HG02943 (cell line): ENCODE measurements around the gene DDX47.

Source experiments
- ATAC-seq: cut with Tn5 transposase; IDR thresholded peaks from one replicate; pipeline ENCODE4 v1.9.1; 2021; ENCODE audit warnings: mild to moderate bottlenecking, low read depth, moderate library complexity; ENCODE audit not compliant: unreplicated experiment

DDX47 gene

DNA sequence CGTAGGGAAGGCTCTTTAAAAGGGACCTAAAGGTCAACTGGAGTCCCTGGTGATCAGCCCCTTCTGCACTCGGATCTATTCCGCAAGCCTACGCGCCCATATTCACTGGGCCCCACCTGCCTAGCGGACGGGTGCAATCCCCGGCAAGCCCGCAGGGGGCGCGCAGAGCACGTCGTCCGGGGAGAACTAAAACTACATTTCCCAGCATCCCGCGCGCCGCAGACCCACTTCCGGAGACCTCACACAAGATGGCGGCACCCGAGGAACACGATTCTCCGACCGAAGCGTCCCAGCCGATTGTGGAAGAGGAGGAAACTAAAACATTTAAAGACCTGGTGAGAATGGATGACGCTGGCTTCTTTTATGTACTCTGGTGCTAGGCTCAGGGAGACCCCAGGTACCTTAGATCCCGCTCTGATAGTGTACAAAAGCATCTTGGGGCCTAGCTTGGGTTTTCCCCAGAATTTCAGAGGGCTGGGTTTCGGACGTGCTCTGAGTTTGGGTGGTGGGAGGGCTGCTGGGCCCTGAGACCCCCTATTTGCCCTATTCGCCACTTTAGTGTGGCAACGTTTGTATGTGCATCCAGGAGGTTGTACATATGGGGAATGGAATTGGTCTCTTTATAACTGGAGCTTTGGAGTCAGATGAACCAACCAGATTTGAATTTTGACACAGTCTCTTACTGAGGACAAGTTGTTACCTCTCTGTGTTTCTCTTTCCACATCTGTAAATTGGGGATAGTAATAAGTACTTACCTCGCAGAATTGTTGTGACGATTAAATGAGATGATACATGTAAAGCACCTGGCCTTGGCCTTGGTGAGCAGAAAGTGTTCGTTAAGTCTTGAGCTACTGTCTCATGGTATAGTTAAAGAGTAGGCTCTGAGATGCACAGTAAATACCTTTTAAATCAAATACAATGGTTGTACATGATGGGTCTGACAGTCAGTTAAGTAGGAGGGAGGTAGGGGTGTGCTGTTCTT, at the start of gene DDX47:
TSS of gene DDX47 (plus strand) at position 227 of the 982 bp plus-strand sequence. CDS start at position 249, 22 bp downstream.
- peak; percentile 65 for ATAC-seq

DNA sequence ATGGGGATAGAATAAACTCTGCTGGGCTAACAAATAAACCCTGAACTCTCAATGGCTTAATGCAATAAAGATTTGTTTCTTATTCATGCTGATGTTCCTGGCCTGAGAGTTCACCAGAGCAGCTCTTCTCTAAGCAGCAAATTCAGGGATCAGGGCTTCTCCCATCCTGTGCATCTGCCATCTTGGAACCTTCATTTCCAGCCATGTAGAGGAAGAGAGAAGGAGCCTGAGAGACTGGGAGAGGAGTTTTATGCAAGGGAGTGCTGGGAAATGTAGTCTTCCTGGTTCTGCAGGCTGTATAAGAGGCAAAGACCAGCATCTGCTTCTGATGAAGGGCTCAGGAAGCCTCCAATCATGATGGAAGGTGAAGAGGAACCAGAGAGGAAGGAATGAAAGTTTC, 48.3 kb upstream of the DDX47 start:
- ATAC-seq: no peak

- ATAC-seq: no peak
Measured at GRCh38 chr12:12770262-12770661, 42.9 kb upstream of the DDX47 start.

DNA sequence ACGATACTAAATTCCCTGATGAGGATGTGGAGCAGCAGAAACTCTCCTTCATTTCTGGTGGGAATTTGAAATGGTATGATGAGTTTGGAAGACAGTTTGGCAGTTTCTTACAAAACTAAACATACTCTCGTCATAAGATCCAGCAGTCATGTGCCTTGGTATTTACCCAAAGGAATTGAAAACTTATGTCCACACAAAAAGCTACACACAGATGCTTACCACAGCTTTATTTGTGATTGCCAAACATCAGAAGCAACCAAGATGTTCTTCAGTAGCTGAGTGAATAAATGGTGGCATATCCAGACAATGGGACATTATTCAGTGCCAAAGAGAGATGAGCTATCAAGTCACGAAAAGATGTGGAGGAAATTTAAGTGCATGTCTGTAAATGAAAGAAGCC, 38.4 kb upstream of the DDX47 start:
- ATAC-seq: no peak

- ATAC-seq: no peak
Measured at GRCh38 chr12:12776261-12776660, 36.9 kb upstream of the DDX47 start.

DNA sequence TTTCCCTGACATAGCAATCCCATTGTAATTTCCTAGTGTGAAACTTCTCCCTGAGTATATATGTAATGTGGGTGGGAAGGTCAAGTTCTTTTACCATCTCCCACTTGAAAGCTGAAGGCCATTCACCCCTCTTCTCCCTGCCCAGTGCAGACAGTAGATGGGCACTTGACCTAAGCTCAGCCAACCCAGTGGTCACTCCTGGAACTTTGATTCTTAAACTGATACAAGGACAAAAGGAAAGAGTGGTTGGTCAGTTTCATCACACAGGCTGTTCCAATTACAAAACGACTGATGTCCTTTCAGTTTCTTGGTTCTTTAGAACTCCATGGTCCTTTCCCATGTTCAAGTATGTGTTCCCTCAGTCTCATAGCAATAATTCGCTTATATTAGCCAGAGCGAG, 36.1 kb upstream of the DDX47 start:
- no peak for ATAC-seq

- no peak for ATAC-seq
Measured at GRCh38 chr12:12779007-12779406, 34.1 kb upstream of the DDX47 start.

GRCh38 chr12:12779529-12779928, 33.6 kb upstream of the DDX47 start:
- ATAC-seq: no peak

DNA sequence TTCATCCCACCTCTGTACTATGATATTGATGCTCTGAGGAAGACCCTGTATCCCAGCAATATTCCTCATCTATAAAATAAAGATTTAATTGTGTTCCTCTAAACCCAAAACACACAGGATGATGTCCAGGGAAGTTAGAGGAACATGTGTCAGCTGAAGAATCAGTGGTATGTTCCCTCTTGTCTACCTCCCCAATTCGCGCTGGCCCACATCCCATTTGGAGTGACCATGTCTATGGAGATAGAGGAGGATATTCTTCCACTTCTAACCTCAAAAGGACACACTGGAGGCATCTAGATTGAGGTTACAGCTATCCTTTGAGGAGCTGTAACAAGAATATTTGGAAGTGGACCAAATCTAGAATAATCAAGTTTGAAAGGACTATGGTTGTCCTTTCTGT, 29.0 kb upstream of the DDX47 start:
- ATAC-seq: no peak

GRCh38 chr12:12784911-12785814, 28.0 kb upstream of the DDX47 start, which contains the start of gene APOLD1:
Gene APOLD1 (plus strand): TSS chr12:12785659. CDS start chr12:12785692, 33 bp downstream.
- ATAC-seq: no peak

DNA sequence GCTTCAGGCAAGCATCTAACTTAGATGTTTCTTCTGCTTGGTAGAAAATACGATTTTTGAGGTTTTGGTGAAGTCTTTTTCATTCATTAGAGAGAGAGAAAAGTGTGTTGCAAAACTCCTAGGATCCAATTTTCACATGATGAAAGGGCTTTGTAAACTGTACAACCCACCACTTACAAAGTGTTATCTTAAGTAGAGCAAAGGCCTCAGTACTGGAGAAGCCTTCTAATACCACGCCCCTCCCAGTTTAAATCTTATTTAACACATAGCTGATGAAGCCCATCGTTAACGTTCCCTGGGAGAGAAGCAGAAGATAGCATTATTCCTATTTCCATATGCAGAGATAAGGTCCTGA, 26.8 kb upstream of the DDX47 start:
- ATAC-seq: no peak

GRCh38 chr12:12786706-12787601, 26.2 kb upstream of the DDX47 start:
- peak; percentile 74 for ATAC-seq

- ATAC-seq: no peak
Measured at GRCh38 chr12:12788131-12788530, 25.0 kb upstream of the DDX47 start.

DNA sequence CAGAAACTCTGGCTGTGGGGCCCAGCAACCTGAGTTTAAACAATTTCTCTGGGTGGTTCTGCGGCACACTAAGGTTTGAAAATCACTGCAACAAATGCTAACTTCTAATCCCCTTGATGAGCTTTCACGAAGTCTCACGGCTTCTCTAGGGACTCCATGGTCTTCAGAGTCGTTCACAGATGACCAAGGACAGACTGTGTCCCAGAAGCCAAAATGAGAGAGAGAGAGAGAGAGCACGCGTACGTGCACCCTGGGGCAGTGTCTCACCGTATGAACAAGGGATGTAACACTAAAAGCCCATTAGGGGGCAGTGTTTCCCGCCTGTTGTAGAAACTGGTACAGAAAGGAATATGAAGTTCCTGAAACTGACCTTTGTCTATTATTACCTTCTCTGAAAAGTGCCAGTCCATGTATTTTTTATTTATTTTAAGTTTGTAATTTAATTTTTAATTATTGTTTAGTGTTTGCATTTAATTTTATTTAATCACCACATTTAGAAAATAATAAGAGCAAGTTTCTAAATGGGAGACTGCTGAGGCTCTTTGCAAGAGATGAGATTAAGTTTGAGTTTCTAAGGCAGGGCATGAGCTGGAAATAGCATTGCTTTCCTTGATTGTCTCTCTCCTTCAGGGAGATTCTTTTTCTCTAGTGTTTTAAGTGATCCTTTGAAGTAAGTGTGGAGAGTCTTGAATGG, 24.3 kb upstream of the DDX47 start:
- ATAC-seq: peak; percentile 47

DNA sequence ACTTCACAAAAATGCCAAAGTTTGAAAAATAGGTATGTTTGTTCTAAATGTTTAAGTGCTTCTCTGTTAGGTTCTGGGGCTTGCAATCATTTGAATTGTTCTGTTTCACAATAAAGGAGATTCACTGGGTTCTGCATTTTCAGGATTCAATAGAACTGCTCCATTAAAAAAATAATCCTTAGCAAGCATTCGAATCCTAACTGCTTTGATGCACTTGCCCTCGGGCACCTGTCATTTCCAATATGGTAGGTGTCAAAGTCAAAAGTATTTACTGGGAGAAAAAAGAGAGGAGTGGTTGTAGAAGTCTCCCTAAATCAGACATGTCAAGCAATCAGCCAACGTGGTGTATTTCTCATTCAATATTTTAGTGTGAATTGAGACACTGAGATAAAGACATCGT, 22.2 kb upstream of the DDX47 start:
- ATAC-seq: no peak

GRCh38 chr12:12791756-12792369, 21.3 kb upstream of the DDX47 start:
- no peak for ATAC-seq

- no peak for ATAC-seq
Measured at GRCh38 chr12:12792421-12792820, 20.7 kb upstream of the DDX47 start.

DNA sequence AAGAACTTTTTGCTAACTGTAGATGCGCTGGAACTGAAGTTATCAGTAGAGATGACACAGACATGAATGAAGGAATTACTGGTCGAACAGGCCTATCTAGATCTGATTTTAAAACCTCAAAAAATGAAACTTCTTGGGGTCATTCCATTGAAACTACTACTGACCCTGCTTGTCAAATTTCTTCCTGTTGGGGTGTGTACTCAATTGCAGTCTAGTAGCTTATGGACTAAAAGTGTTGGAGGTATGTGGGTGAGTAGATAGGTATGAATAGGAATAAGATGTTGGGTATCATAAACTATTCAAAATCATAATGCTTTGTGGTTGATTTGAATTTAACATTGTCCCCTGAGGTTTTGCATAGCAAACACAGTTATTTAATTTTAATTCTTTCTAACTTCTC, 18.5 kb upstream of the DDX47 start:
- no peak for ATAC-seq

GRCh38 chr12:12796171-12796570, 17.0 kb upstream of the DDX47 start:
- no peak for ATAC-seq
